ENCODE data around the gene PSME2. TPM values are rescaled to one million over a fixed set of nuclear protein-coding genes. Genes with fewer than 3 reads are reported as not detected.

The PSME2 gene
- total RNA-seq, 1 experiment from 2014 or later = 172 TPM

GRCh38 chr14:24119691-24120090 is 26.7 kb downstream of the PSME2 start:
- TF ChIP-seq CTCF (conservative IDR thresholded peaks at IDR 0.05; ENCODE audit: low read depth, low read length) (no peak), EZH2 (IDR thresholded peaks at IDR 0.05; ENCODE audit: borderline replicate concordance, low read depth, low read length, poor library complexity, severe bottlenecking) (no peak)
- no TSS peak for BruUV-seq (replicated peaks)
- H3K4me3 ChIP-seq (ENCODE audit: low read depth, low read length, poor library complexity, severe bottlenecking) = no peak overlapping the region
- H3K36me3 ChIP-seq (ENCODE audit: insufficient read depth, low read length, poor library complexity, severe bottlenecking) = peaks cover 32% of the 10 kb centered on the region
- ChIA-PET POLR2A (ENCODE audit: low non-redundant PET) (no interaction called here), CTCF (no interaction called here)
- H3K27ac ChIP-seq (ENCODE audit: low read depth, low read length, poor library complexity, severe bottlenecking) = no peak overlapping the region
- intact Hi-C loops (cut with micrococcal nuclease; ENCODE audit: unreplicated experiment) = no loop called here
- DNase-seq (ENCODE audit: low spot score) = no peak
- H3K4me1 ChIP-seq (ENCODE audit: insufficient read depth, low read length, poor library complexity, severe bottlenecking) = peaks cover 8% of the 10 kb centered on the region
- no peaks in the 10 kb centered on the region for H3K9me3 ChIP-seq (ENCODE audit: low read depth, low read length, poor library complexity, severe bottlenecking)
- H3K27me3 ChIP-seq (replicated peaks; ENCODE audit: insufficient read depth, low read depth, low read length, poor library complexity) = no peaks in the 10 kb centered on the region

- no peaks in the 10 kb centered on the region for H3K27me3 ChIP-seq (replicated peaks; ENCODE audit: insufficient read depth, low read depth, low read length, poor library complexity)
- DNase-seq (ENCODE audit: low spot score) = no peak
- H3K4me1 ChIP-seq (ENCODE audit: insufficient read depth, low read length, poor library complexity, severe bottlenecking) = peaks cover 14% of the 10 kb centered on the region
- H3K36me3 ChIP-seq (ENCODE audit: insufficient read depth, low read length, poor library complexity, severe bottlenecking) = peaks cover 32% of the 10 kb centered on the region
- BruUV-seq (replicated peaks) = no TSS peak
- ChIA-PET POLR2A (ENCODE audit: low non-redundant PET) (no interaction called here), CTCF (no interaction called here)
- no peak overlapping the region for H3K4me3 ChIP-seq (ENCODE audit: low read depth, low read length, poor library complexity, severe bottlenecking)
- no peaks in the 10 kb centered on the region for H3K9me3 ChIP-seq (ENCODE audit: low read depth, low read length, poor library complexity, severe bottlenecking)
- intact Hi-C loops (cut with micrococcal nuclease; ENCODE audit: unreplicated experiment) = no loop called here
- TF ChIP-seq CTCF (conservative IDR thresholded peaks at IDR 0.05; ENCODE audit: low read depth, low read length) = no peak
- TF ChIP-seq EZH2 (IDR thresholded peaks at IDR 0.05; ENCODE audit: borderline replicate concordance, low read depth, low read length, poor library complexity, severe bottlenecking) = no peak
- H3K27ac ChIP-seq (ENCODE audit: low read depth, low read length, poor library complexity, severe bottlenecking) = no peak overlapping the region
Measured at GRCh38 chr14:24117179-24117578, 29.2 kb downstream of the PSME2 start.

GRCh38 chr14:24116128-24116814 is 30.1 kb downstream of the PSME2 start:
- Histone ChIP-seq H3K9me3 (ENCODE audit: low read depth, low read length, poor library complexity, severe bottlenecking) (no peaks in the 10 kb centered on the region), H3K4me1 (ENCODE audit: insufficient read depth, low read length, poor library complexity, severe bottlenecking) (peaks cover 14% of the 10 kb centered on the region), H3K4me3 (ENCODE audit: low read depth, low read length, poor library complexity, severe bottlenecking) (peak overlapping the region; percentile 82), H3K36me3 (ENCODE audit: insufficient read depth, low read length, poor library complexity, severe bottlenecking) (peaks cover 31% of the 10 kb centered on the region), H3K27ac (ENCODE audit: low read depth, low read length, poor library complexity, severe bottlenecking) (no peak overlapping the region), H3K27me3 (replicated peaks; ENCODE audit: insufficient read depth, low read depth, low read length, poor library complexity) (no peaks in the 10 kb centered on the region)
- BruUV-seq (replicated peaks) = no TSS peak
- intact Hi-C loops (cut with micrococcal nuclease; ENCODE audit: unreplicated experiment) = no loop called here
- ChIA-PET CTCF (no interaction called here), POLR2A (ENCODE audit: low non-redundant PET) (no interaction called here)
- TF ChIP-seq CTCF (conservative IDR thresholded peaks at IDR 0.05; ENCODE audit: low read depth, low read length) (no peak), EZH2 (IDR thresholded peaks at IDR 0.05; ENCODE audit: borderline replicate concordance, low read depth, low read length, poor library complexity, severe bottlenecking) (no peak)
- DNase-seq (ENCODE audit: low spot score) = no peak

All from A673 (cell line).